H9 (cell line): ENCODE results near the gene OPTC. TPM values are rescaled to one million over a fixed set of nuclear protein-coding genes. Genes with fewer than 3 reads are reported as not detected.
A peak's percentile ranks its signal among the peaks of the same experiment; 100 is the strongest.

Experiments used
- DNase-seq: peaks from one replicate; pipeline ENCODE4 v3.0.0-alpha.2; 2017
- H2AFZ ChIP-seq: one replicate; pipeline ENCODE4 v1.6.1; 2013; ENCODE audit warnings: mild to moderate bottlenecking, low read length, control low read depth, moderate library complexity
- H2AK5ac ChIP-seq: 2 replicates; pipeline ENCODE4 v1.6.1; 2013; ENCODE audit warnings: low read length, control low read depth, mixed read lengths; ENCODE audit not compliant: insufficient read length
- H2BK120ac ChIP-seq: one replicate; pipeline ENCODE4 v1.6.1; 2013; ENCODE audit warnings: low read depth, mild to moderate bottlenecking, low read length, control low read depth, inconsistent platforms; ENCODE audit not compliant: poor library complexity, severe bottlenecking
- H2BK12ac ChIP-seq: 2 replicates; pipeline ENCODE4 v1.6.1; 2013; ENCODE audit warnings: low read length, control low read depth, mixed read lengths, low read depth; ENCODE audit not compliant: insufficient read length
- H2BK15ac ChIP-seq: 2 replicates; pipeline ENCODE4 v1.6.1; 2013; ENCODE audit warnings: low read depth, low read length, control low read depth
- H2BK20ac ChIP-seq: one replicate; pipeline ENCODE4 v1.6.1; 2013; ENCODE audit warnings: low read depth, mild to moderate bottlenecking, low read length, control low read depth, inconsistent platforms; ENCODE audit not compliant: poor library complexity, severe bottlenecking
- H2BK5ac ChIP-seq: 2 replicates; pipeline ENCODE4 v1.6.1; 2013; ENCODE audit warnings: low read length, control low read depth, mixed read lengths; ENCODE audit not compliant: insufficient read length
- H3K14ac ChIP-seq: 2 replicates; pipeline ENCODE4 v1.6.1; 2013; ENCODE audit warnings: low read length, control low read depth; ENCODE audit not compliant: insufficient read depth
- H3K18ac ChIP-seq: 2 replicates; pipeline ENCODE4 v1.6.1; 2013; ENCODE audit warnings: low read depth, mild to moderate bottlenecking, mixed read lengths, low read length, control low read depth; ENCODE audit not compliant: insufficient read length
- H3K23ac ChIP-seq: 2 replicates; pipeline ENCODE4 v1.6.1; 2013; ENCODE audit warnings: low read length, control low read depth, mixed read lengths, low read depth; ENCODE audit not compliant: insufficient read length
- H3K23me2 ChIP-seq: 2 replicates; pipeline ENCODE4 v1.6.1; 2013; ENCODE audit warnings: low read depth, mild to moderate bottlenecking, mixed read lengths, low read length, control low read depth; ENCODE audit not compliant: insufficient read length, poor library complexity, severe bottlenecking
- H3K27ac ChIP-seq: 2 replicates; pipeline ENCODE4 v1.5.1; 2013; ENCODE audit warnings: low read length, control low read depth, mixed read lengths, low read depth; ENCODE audit not compliant: insufficient read length
- H3K27me3 ChIP-seq: 2 replicates; pipeline ENCODE4 v1.6.1; 2013; ENCODE audit warnings: low read length, control low read depth, inconsistent platforms; ENCODE audit not compliant: insufficient read depth
- H3K4ac ChIP-seq: 2 replicates; pipeline ENCODE4 v1.6.1; 2013; ENCODE audit warnings: low read depth, mild to moderate bottlenecking, control low read depth, inconsistent platforms, low read length, moderate library complexity
- H3K4me1 ChIP-seq: 2 replicates; pipeline ENCODE4 v1.6.1; 2013; ENCODE audit warnings: low read length, control low read depth, inconsistent platforms; ENCODE audit not compliant: insufficient read depth
- H3K4me2 ChIP-seq: 2 replicates; pipeline ENCODE4 v1.6.1; 2013; ENCODE audit warnings: low read length, control low read depth, mixed read lengths; ENCODE audit not compliant: insufficient read length, insufficient read depth
- H3K56ac ChIP-seq: 2 replicates; pipeline ENCODE4 v1.6.1; 2013; ENCODE audit warnings: low read depth, mild to moderate bottlenecking, mixed read lengths, low read length, control low read depth; ENCODE audit not compliant: insufficient read length
- H3K79me1 ChIP-seq: 2 replicates; pipeline ENCODE4 v1.6.1; 2013; ENCODE audit warnings: low read depth, mild to moderate bottlenecking, moderate library complexity, low read length, control low read depth, inconsistent platforms; ENCODE audit not compliant: insufficient read depth, poor library complexity, severe bottlenecking
- H3K79me2 ChIP-seq: 2 replicates; pipeline ENCODE4 v1.6.1; 2013; ENCODE audit warnings: low read length, control low read depth, inconsistent platforms; ENCODE audit not compliant: insufficient read depth
- H3K9ac ChIP-seq: 2 replicates; pipeline ENCODE4 v1.6.1; 2013; ENCODE audit warnings: low read length, control low read depth, mixed read lengths; ENCODE audit not compliant: insufficient read length; ENCODE audit errors: extremely low read depth
- H3K9me3 ChIP-seq: one replicate; pipeline ENCODE4 v1.6.1; 2013; ENCODE audit warnings: low read depth, low read length, inconsistent platforms; ENCODE audit not compliant: control insufficient read depth
- H3T11ph ChIP-seq: one replicate; pipeline ENCODE4 v1.6.1; 2013; ENCODE audit warnings: mild to moderate bottlenecking, low read length, control low read depth, inconsistent platforms
- H4K20me1 ChIP-seq: one replicate; pipeline ENCODE4 v1.6.1; 2013; ENCODE audit not compliant: control insufficient read depth, insufficient read length, insufficient read depth
- H4K5ac ChIP-seq: 2 replicates; pipeline ENCODE4 v1.6.1; 2013; ENCODE audit warnings: low read depth, mild to moderate bottlenecking, mixed read lengths, low read length, control low read depth; ENCODE audit not compliant: insufficient read length
- H4K8ac ChIP-seq: replicated peaks from 2 replicates; pipeline ENCODE4 v1.6.1; 2013; ENCODE audit warnings: low read length, control low read depth, mixed read lengths, low read depth; ENCODE audit not compliant: insufficient read length
- H4K91ac ChIP-seq: 2 replicates; pipeline ENCODE4 v1.6.1; 2013; ENCODE audit warnings: low read depth, mild to moderate bottlenecking, moderate library complexity, mixed read lengths, low read length, control low read depth; ENCODE audit not compliant: insufficient read length
- H3K27ac Mint-ChIP-seq, 3 experiments: 2 replicates in 2 of 3; 3 replicates in 1 of 3; pipeline ENCODE4 v1.8.0; 2020 to 2021; ENCODE audit warnings: mixed read lengths in 3 of 3, mild to moderate bottlenecking in 1 of 3, moderate library complexity in 1 of 3
- H3K27me3 Mint-ChIP-seq: 2 replicates; pipeline ENCODE4 v1.8.0; 2021; ENCODE audit warnings: low read depth, mild to moderate bottlenecking, moderate library complexity, mixed read lengths
- H3K36me3 Mint-ChIP-seq, 3 experiments: 2 replicates in 2 of 3; 3 replicates in 1 of 3; pipeline ENCODE4 v1.8.0; 2020 to 2021; ENCODE audit warnings: low read depth in 3 of 3, mixed read lengths in 3 of 3; ENCODE audit not compliant: insufficient read depth in 1 of 3
- H3K4me1 Mint-ChIP-seq, 2 experiments: 2 replicates each; pipeline ENCODE4 v1.8.0; 2020; ENCODE audit warnings: mixed read lengths in 2 of 2
- H3K4me3 Mint-ChIP-seq, 2 experiments: 2 replicates in 1 of 2; 3 replicates in 1 of 2; pipeline ENCODE4 v1.8.0; 2020 to 2021; ENCODE audit warnings: mild to moderate bottlenecking in 2 of 2, mixed read lengths in 2 of 2, moderate library complexity in 1 of 2
- H3K9me3 Mint-ChIP-seq, 2 experiments: 2 replicates in 1 of 2; 3 replicates in 1 of 2; pipeline ENCODE4 v1.8.0; 2020; ENCODE audit warnings: mild to moderate bottlenecking in 2 of 2, mixed read lengths in 2 of 2, moderate library complexity in 1 of 2
- CTCF ChIP-seq: fragments of 200-600 bp; sonication (generic); conservative IDR thresholded peaks from 3 replicates; pipeline ENCODE4 v1.8.0; 2021; ENCODE audit warnings: antibody characterized with exemption, mild to moderate bottlenecking
- WGBS: extraction: QIAGEN DNeasy Blood & Tissue Kit; methylation state at CpG from one replicate; pipeline ENCODE4 v1.1.7; 2013; ENCODE audit warnings: missing lambda C conversion rate, low lambda C conversion rate, mixed read lengths; ENCODE audit not compliant: insufficient read length; ENCODE audit errors: extremely low coverage; 5-methylcytosine and 5-hydroxymethylcytosine counted together
- total RNA-seq: library from RNA; stranded (reverse); gene quantifications from 2 replicates; pipeline ENCODE4 v1.2.1, GENCODE V29; 2021

OPTC gene
- total RNA-seq, 1 experiment from 2014 or later: 1.1 TPM

- H3K9me3 ChIP-seq: no peaks in the 10 kb centered on the region
- H3K36me3 Mint-ChIP-seq: no peaks in the 10 kb centered on the region
- no peak for DNase-seq
- H3K23ac ChIP-seq: no peak overlapping the region
- H2AFZ ChIP-seq: no peak overlapping the region
- no peak overlapping the region for H4K5ac ChIP-seq
- H4K8ac ChIP-seq: no peak overlapping the region
- H3K4me2 ChIP-seq: no peak overlapping the region
- H3K79me2 ChIP-seq: no peaks in the 10 kb centered on the region
- H3K27ac Mint-ChIP-seq: no peak overlapping the region; a peak in 2 of 7 replicates
- no peak overlapping the region for H3T11ph ChIP-seq
- H3K4me1 ChIP-seq: peaks cover 13% of the 10 kb centered on the region; the same call in 1 of the 2 replicates
- no peaks in the 10 kb centered on the region for H4K20me1 ChIP-seq
- H3K79me1 ChIP-seq: no peaks in the 10 kb centered on the region
- peak overlapping the region in 1 of 2 experiments; percentile 49; a peak in 1 of 5 replicates for H3K4me3 Mint-ChIP-seq
- H2BK12ac ChIP-seq: no peak overlapping the region
- 0 out of 2 replicates have a peak overlapping the region, but pooled peaks have one; percentile 43 for H3K14ac ChIP-seq
- H4K91ac ChIP-seq: no peak overlapping the region
- TF ChIP-seq CTCF: no peak
- no peaks in the 10 kb centered on the region for H3K23me2 ChIP-seq
- H2BK15ac ChIP-seq: no peak overlapping the region
- H3K56ac ChIP-seq: no peak overlapping the region
- H3K18ac ChIP-seq: peak overlapping the region; percentile 0
- no peaks in the 10 kb centered on the region; the same call in 1 of the 2 replicates for H3K27me3 ChIP-seq
- H2BK20ac ChIP-seq: no peak overlapping the region
- no peak overlapping the region for H2BK120ac ChIP-seq
- H2BK5ac ChIP-seq: no peak overlapping the region
- no peak overlapping the region for H2AK5ac ChIP-seq
- H3K9ac ChIP-seq: no peak overlapping the region
- H3K27me3 Mint-ChIP-seq: no peaks in the 10 kb centered on the region; the same call in 1 of the 2 replicates
- H3K9me3 Mint-ChIP-seq: no peaks in the 10 kb centered on the region
- H3K4me1 Mint-ChIP-seq: peaks cover 41 to 42% of the 10 kb centered on the region in 2 experiments
- WGBS: no CpG with 5 or more reads among the region's 8 CpGs
- no peak overlapping the region for H3K4ac ChIP-seq
- H3K27ac ChIP-seq: no peak overlapping the region
Observed at GRCh38 chr1:203555076-203555475, 61.1 kb downstream of the OPTC start.
